Stimulated activated effector memory CD8-positive, alpha-beta T cell treated with anti-CD3 and anti-CD28 coated beads, Interleukin-12 subunit alpha, Interleukin-12 subunit beta, amount 100 ng/mL, for 72 hours (primary cell): ENCODE measurements around the gene CENPVL3.
"Not testable (repeated sequence)": the region's sequence is repeated elsewhere in the genome, so short reads cannot be mapped to it uniquely, and the experiment has no call there.

Experiments used
- ATAC-seq: fragments of 150-1000 bp; cut with Tn5 transposase; 2 replicates; pipeline ENCODE4 v1.10.0; 2021
- DNase-seq, 2 donors: peaks; one replicate each; pipeline ENCODE4 v3.0.0; 2021 to 2022; ENCODE audit warnings: low spot score in 2 of 2
- H3K27ac Mint-ChIP-seq: one replicate; pipeline ENCODE4 v1.8.0; 2022; ENCODE audit warnings: mild to moderate bottlenecking, mixed read lengths
- H3K36me3 Mint-ChIP-seq: one replicate; pipeline ENCODE4 v1.8.0; 2022; ENCODE audit warnings: mild to moderate bottlenecking, mixed read lengths
- H3K4me1 Mint-ChIP-seq: one replicate; pipeline ENCODE4 v1.8.0; 2022; ENCODE audit warnings: mixed read lengths
- H3K4me3 Mint-ChIP-seq: one replicate; pipeline ENCODE4 v1.8.0; 2022; ENCODE audit warnings: mild to moderate bottlenecking, mixed read lengths
- H3K9me3 Mint-ChIP-seq: one replicate; pipeline ENCODE4 v1.8.0; 2022; ENCODE audit warnings: mixed read lengths

Gene CENPVL3

DNA sequence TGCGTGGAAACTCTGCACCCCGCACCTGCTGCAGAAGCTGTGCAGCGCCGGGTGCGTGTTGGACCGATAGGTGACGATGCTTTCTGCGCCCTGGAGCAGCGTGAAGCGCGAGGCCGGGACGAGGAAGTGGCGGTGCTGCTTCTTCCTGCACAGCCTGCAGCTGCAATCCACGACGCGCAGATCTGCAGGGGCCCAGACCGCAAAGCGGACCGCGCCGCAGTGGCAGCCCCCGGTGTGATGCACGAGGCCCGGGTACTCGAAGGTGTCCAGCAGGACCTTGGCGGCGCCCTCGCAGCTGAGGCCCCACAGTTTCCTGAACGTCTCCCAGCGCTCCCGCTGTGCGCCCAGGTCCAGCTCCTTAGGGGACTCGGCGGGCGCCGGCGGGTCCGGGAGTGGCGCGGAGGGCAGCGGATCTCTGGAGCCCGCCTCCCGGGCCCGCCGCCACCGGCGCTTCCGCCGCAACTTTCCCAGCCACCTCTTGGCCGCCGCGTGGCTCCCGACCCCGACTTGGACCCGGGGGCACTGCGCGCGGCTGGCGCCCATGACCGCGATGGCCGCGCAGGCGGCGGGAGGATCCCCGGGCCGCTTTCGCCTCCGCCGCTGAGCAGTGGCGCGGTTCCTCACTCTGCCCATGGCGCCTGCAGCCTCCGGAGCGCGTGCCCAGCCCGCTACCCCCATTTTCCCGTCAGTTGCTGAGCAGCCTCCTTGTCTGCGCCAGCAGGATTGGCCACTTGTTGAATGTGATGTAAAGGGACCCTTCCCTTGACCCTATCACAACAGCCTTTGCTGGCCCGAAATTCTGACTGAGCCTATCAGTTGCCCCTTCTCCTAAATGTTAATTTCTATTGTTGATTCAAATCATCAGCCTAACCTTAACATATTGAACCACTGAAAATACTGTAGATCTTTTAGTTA, at the start of gene CENPVL3:
Gene CENPVL3 (minus strand): TSS at position 672 of the 915 bp plus-strand sequence. CDS start 39 bp downstream, at position 633.
- not testable (repeated sequence) for DNase-seq, ATAC-seq, H3K4me1 Mint-ChIP-seq, H3K36me3 Mint-ChIP-seq, H3K27ac Mint-ChIP-seq, H3K9me3 Mint-ChIP-seq
- peak within 1 kb of the TSS; percentile 50 for H3K4me3 Mint-ChIP-seq

DNA sequence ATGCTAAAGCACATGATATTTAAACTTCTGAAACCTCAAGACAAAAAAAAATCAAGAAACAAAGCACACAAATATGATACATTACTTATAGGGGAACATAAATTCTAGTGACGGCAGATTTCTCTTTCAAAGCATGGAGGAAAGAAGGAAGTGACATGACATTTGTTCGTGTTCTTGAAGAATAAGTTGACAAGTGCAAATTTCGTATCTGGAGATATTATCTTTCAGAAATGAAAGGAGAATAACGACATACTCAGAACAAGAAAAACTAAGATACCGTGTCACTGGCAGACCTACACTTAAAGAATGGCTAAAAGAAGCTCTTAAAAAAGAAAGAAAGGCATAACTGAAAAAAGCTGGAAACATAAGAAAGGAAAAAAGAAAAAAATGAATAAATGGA, 47.3 kb upstream of the CENPVL3 start:
- ATAC-seq (no peak), DNase-seq (no peak)
- Mint-ChIP-seq H3K27ac (no peak overlapping the region), H3K9me3 (no peaks in the 10 kb centered on the region), H3K36me3 (no peaks in the 10 kb centered on the region), H3K4me1 (no peaks in the 10 kb centered on the region), H3K4me3 (no peak overlapping the region)

DNA sequence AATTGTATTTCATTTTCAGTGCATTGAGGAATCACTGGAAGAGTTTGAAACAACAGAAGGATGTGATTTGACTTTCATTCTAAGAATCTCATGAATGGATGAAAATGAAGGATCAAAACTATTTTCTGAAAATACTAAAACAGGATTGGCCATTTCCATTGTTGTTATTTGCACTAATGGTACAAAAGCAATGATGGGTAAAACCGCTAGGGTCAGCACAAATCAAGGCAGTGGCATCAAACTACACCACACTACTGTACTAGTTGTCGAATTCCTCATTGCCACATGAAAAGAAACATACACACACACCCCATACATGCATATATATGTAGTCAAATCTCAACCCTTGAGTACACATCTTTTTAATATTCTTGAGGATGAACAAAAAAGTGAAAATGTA, 24.7 kb upstream of the CENPVL3 start:
- no peaks in the 10 kb centered on the region for H3K4me1 Mint-ChIP-seq
- no peaks in the 10 kb centered on the region for H3K9me3 Mint-ChIP-seq
- DNase-seq: no peak
- H3K27ac Mint-ChIP-seq: no peak overlapping the region
- no peak for ATAC-seq
- no peaks in the 10 kb centered on the region for H3K36me3 Mint-ChIP-seq
- no peak overlapping the region for H3K4me3 Mint-ChIP-seq

- H3K27ac Mint-ChIP-seq: no peak overlapping the region
- no peak overlapping the region for H3K4me3 Mint-ChIP-seq
- H3K36me3 Mint-ChIP-seq: no peaks in the 10 kb centered on the region
- no peaks in the 10 kb centered on the region for H3K9me3 Mint-ChIP-seq
- DNase-seq: no peak
- no peak for ATAC-seq
- H3K4me1 Mint-ChIP-seq: no peaks in the 10 kb centered on the region
Measured at GRCh38 chrX:51641421-51642021, 22.8 kb upstream of the CENPVL3 start.

GRCh38 chrX:51636511-51636910, 17.8 kb upstream of the CENPVL3 start:
- DNase-seq, H3K4me1 Mint-ChIP-seq, H3K4me3 Mint-ChIP-seq, H3K27ac Mint-ChIP-seq, H3K36me3 Mint-ChIP-seq, ATAC-seq, H3K9me3 Mint-ChIP-seq: not testable (repeated sequence)

GRCh38 chrX:51614353-51615012, 4.2 kb downstream of the CENPVL3 start:
- ATAC-seq: no peak
- Mint-ChIP-seq H3K36me3 (no peaks in the 10 kb centered on the region), H3K27ac (no peak overlapping the region), H3K4me3 (no peak overlapping the region), H3K4me1 (no peaks in the 10 kb centered on the region), H3K9me3 (no peaks in the 10 kb centered on the region)
- no peak for DNase-seq

DNA sequence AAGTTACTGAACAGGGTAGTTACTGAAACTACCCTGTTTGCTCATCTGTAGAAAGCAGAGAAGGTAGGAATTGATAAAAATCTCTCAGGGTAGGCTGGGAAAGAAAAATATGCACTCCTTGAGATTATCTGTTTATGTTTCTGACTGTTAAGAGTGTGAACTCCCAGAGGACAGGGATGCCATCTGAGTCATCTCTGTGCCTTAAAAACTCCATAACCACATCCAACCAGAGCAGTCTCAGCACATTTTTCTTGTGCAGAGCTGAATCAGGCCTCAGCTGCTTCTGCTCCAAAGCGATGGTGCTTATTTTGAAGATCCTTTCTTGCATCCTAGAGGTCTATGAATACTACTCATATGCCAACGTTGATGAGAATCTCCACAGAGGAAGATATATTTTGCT, 9.9 kb downstream of the CENPVL3 start:
- Mint-ChIP-seq H3K4me1 (no peaks in the 10 kb centered on the region), H3K4me3 (no peak overlapping the region), H3K9me3 (no peaks in the 10 kb centered on the region), H3K36me3 (no peaks in the 10 kb centered on the region), H3K27ac (no peak overlapping the region)
- ATAC-seq (no peak), DNase-seq (no peak)

DNA sequence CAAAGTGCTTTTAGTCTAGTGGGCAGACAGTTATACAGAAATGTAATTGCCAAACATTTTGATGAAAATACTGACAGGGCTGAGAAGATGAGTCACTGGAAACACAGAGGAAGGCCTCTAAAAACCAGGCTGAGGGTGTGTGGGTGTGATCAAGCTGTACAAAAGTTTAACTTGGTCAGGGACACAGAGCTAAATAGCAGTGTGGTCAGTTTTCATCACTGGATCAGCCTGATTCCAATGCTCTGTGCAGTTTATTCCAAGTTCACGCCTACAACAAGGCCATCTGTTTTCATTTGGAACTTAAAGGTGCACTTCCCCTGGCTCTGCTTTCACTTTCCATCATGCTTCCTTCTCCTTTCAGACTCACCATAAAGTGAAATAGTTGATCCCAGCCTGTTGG, 10.6 kb downstream of the CENPVL3 start:
- Mint-ChIP-seq H3K4me3 (no peak overlapping the region), H3K27ac (no peak overlapping the region), H3K9me3 (no peaks in the 10 kb centered on the region), H3K4me1 (no peaks in the 10 kb centered on the region), H3K36me3 (no peaks in the 10 kb centered on the region)
- DNase-seq (no peak), ATAC-seq (no peak)

DNA sequence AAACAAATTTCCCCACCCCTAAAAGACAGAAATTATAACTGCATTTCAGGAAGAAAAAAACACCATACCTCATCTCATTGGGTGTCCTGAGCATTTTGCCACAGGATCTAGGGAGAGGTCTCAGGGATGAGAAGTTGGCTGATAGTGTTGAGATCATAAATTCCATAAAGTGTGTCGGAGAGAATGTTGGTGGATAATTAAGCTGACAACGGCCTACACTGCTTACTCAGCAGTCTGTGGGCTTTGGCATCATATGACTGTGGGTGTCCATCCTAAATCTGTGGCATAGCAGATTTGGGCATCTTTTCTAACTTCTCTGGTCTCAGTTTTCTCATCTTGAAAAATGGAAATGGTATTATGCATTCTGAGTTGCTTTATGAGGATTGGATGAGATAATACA, 12.3 kb downstream of the CENPVL3 start:
- H3K27ac Mint-ChIP-seq: no peak overlapping the region
- ATAC-seq: no peak
- no peaks in the 10 kb centered on the region for H3K4me1 Mint-ChIP-seq
- no peaks in the 10 kb centered on the region for H3K9me3 Mint-ChIP-seq
- DNase-seq: no peak
- no peaks in the 10 kb centered on the region for H3K36me3 Mint-ChIP-seq
- H3K4me3 Mint-ChIP-seq: no peak overlapping the region

DNA sequence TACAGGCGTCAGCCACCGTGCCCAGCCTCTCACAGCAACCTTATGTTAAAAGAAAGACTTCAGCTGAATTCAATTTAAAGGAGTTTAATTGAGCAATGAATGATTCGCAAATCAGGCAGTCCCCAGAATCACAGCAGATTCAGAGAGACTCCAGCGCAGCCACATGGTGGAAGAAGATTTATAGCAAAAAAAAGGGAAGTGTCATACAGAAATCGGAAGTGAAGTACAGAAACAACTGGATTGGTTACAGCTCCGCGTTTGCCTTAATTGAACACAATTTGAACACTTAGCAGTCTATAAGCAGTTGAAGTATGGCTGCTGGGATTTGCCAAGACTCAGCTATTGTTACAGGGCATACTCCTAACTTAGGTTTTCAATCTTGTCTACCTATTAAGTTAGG, 19.8 kb downstream of the CENPVL3 start:
- H3K9me3 Mint-ChIP-seq: no peaks in the 10 kb centered on the region
- ATAC-seq (no peak), DNase-seq (no peak)
- no peaks in the 10 kb centered on the region for H3K36me3 Mint-ChIP-seq
- no peak overlapping the region for H3K27ac Mint-ChIP-seq
- H3K4me1 Mint-ChIP-seq: no peaks in the 10 kb centered on the region
- H3K4me3 Mint-ChIP-seq: no peak overlapping the region

GRCh38 chrX:51571874-51572273, 46.8 kb downstream of the CENPVL3 start:
- H3K4me3 Mint-ChIP-seq: no peak overlapping the region
- H3K4me1 Mint-ChIP-seq: no peaks in the 10 kb centered on the region
- no peak for DNase-seq
- ATAC-seq: no peak
- no peaks in the 10 kb centered on the region for H3K36me3 Mint-ChIP-seq
- no peaks in the 10 kb centered on the region for H3K9me3 Mint-ChIP-seq
- no peak overlapping the region for H3K27ac Mint-ChIP-seq

DNA sequence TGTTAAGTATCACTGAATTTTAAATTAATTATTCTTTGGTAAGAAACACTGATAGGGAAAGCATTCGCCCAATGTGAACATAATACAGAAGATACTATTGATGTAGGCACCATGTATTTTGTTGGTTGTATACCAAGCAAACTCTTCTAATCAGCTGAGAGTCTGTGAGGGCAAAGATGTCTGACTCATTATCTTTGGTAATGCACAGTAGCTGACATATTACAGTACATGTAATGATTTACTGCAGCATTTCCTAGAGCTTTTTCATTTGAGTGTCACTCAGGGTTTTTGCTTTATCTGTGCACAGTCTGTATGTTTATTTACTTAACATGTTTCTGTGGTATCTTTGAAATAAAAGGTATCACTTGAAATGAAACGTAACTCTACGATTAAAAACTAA, 49.2 kb downstream of the CENPVL3 start:
- H3K36me3 Mint-ChIP-seq: no peaks in the 10 kb centered on the region
- no peak overlapping the region for H3K27ac Mint-ChIP-seq
- DNase-seq (no peak), ATAC-seq (no peak)
- no peaks in the 10 kb centered on the region for H3K4me1 Mint-ChIP-seq
- no peak overlapping the region for H3K4me3 Mint-ChIP-seq
- H3K9me3 Mint-ChIP-seq: no peaks in the 10 kb centered on the region

- no peak for ATAC-seq
- Mint-ChIP-seq H3K36me3 (no peaks in the 10 kb centered on the region), H3K4me3 (no peak overlapping the region), H3K27ac (no peak overlapping the region), H3K9me3 (no peaks in the 10 kb centered on the region), H3K4me1 (no peaks in the 10 kb centered on the region)
- no peak for DNase-seq
Measured at GRCh38 chrX:51568586-51568985, 50.1 kb downstream of the CENPVL3 start.
